Measurements from ENCODE around the gene PLEKHG5. TPM values are rescaled to one million over a fixed set of nuclear protein-coding genes. Genes with fewer than 3 reads are reported as not detected.

PLEKHG5 gene
- total and polyA plus RNA-seq, 10 of the 15 experiments (the other 5 are each of a cell fraction or from before 2014, with no cell fraction given): 0.04 to 1.1 (median 0.18) TPM; not detected in 1

GRCh38 chr1:6488602-6489382 is 2.7 kb downstream of the PLEKHG5 start:
- H3K27ac ChIP-seq (ENCODE audit: control insufficient read depth, insufficient read depth): no peak overlapping the region
- WGBS (ENCODE audit: insufficient coverage, insufficient replicate concordance, low lambda C conversion rate, missing lambda C conversion rate): 22% methylated on average over 12 of the region's 13 CpGs
- SMC1A ChIA-PET (ENCODE audit: uncharacterized antibody, unreplicated experiment): interaction anchor here (0.6 kb wide), 1 partner anchor 156 kb away, joined by 3 read pairs; no protein-coding TSS in a partner anchor
- no peaks in the 10 kb centered on the region for H3K36me3 ChIP-seq (ENCODE audit: control insufficient read depth in 2 of 2, insufficient read depth in 2 of 2, low read length in 1 of 2)
- H3K9ac ChIP-seq (ENCODE audit: control insufficient read depth, insufficient read depth, low read length): no peak overlapping the region
- FAIRE-seq (no peak), ATAC-seq (no peak), DNase-seq (ENCODE audit: low read depth, low spot score) (no peak)
- H3K4me3 ChIP-seq: no peak overlapping the region
- H3K9me3 ChIP-seq (replicated peaks; ENCODE audit: control insufficient read depth, insufficient read depth, low read length): no peaks in the 10 kb centered on the region
- peaks cover 2% of the 10 kb centered on the region; the same call in 1 of the 2 replicates for H4K20me1 ChIP-seq (ENCODE audit: control insufficient read depth, insufficient read depth)
- RAD21 ChIA-PET (ENCODE audit: unreplicated experiment): interaction anchor here (1.4 kb wide), 1 partner anchor 95 kb away, joined by 3 read pairs; no protein-coding TSS in a partner anchor
- no peaks in the 10 kb centered on the region for H3K4me1 ChIP-seq (ENCODE audit: control insufficient read depth, insufficient read depth, low read length)
- CTCF ChIA-PET: interaction anchor here (0.6 to 4.9 kb wide), 12 partner anchors 9 to 157 kb away, joined by 3 to 25 read pairs (median 5); partner anchors contain the start of gene ZBTB48
- POLR2A ChIA-PET: interaction anchor here (0.6 kb wide), 1 partner anchor 9 kb away, joined by 5 read pairs; no protein-coding TSS in a partner anchor
- in situ Hi-C loops (cut with MboI): loop anchor here (25.0 kb wide), 1 partner anchor 724 kb away; no protein-coding TSS in a partner anchor
- H3K79me2 ChIP-seq (ENCODE audit: control insufficient read depth, insufficient read depth, low read length): no peaks in the 10 kb centered on the region
- peaks cover 2 to 3% of the 10 kb centered on the region in 2 experiments; a peak in 3 of 4 replicates for H3K27me3 ChIP-seq (replicated peaks in 1 of 2; ENCODE audit: control insufficient read depth in 2 of 2, insufficient read depth in 2 of 2, low read length in 1 of 2)
- H2AFZ ChIP-seq (ENCODE audit: control insufficient read depth, low read depth, low read length): no peak overlapping the region
- no peak overlapping the region for H3K4me2 ChIP-seq (ENCODE audit: control insufficient read depth, insufficient read depth)
- intact Hi-C loops (cut with micrococcal nuclease; ENCODE audit: unreplicated experiment): no loop called here
- BruUV-seq (replicated peaks): no TSS peak
- no peak for TF ChIP-seq ZBTB11 (CRISPR knock-in tag; IDR thresholded peaks at IDR 0.05)
- no peak for TF ChIP-seq SIN3A (IDR thresholded peaks at IDR 0.05; ENCODE audit: low read depth, low read length)
- no peak for TF ChIP-seq REST (IDR thresholded peaks at IDR 0.05; ENCODE audit: low read depth, low read length)
- no peak for TF ChIP-seq RFX5 (IDR thresholded peaks at IDR 0.05; ENCODE audit: low read depth, low read length)
- no peak for TF ChIP-seq GATAD2B (conservative IDR thresholded peaks at IDR 0.05; ENCODE audit: low read depth)
- TF ChIP-seq ZNF24 (IDR thresholded peaks at IDR 0.05): no peak
- TF ChIP-seq SMAD5 (IDR thresholded peaks at IDR 0.05; ENCODE audit: low read depth): no peak
- no peak for TF ChIP-seq ATF2 (IDR thresholded peaks at IDR 0.05; ENCODE audit: low read length)
- no peak for TF ChIP-seq PAX8 (IDR thresholded peaks at IDR 0.05)
- no peak for TF ChIP-seq TBL1XR1 (IDR thresholded peaks at IDR 0.05; ENCODE audit: low read depth, low read length)
- no peak for TF ChIP-seq KAT2A (conservative IDR thresholded peaks at IDR 0.05; ENCODE audit: control insufficient read depth, low read depth, low read length)
- TF ChIP-seq MLLT1 (IDR thresholded peaks at IDR 0.05): no peak

Data from GM12878 (cell line).